HG03442 (cell line): ENCODE data around the gene SUN5.
"Not testable (repeated sequence)": the region's sequence is repeated elsewhere in the genome, so short reads cannot be mapped to it uniquely, and the experiment has no call there.

Experiments
- ATAC-seq: cut with Tn5 transposase; IDR thresholded peaks from one replicate; pipeline ENCODE4 v1.9.1; 2021; ENCODE audit warnings: mild to moderate bottlenecking, moderate library complexity; ENCODE audit not compliant: unreplicated experiment

The SUN5 gene

DNA sequence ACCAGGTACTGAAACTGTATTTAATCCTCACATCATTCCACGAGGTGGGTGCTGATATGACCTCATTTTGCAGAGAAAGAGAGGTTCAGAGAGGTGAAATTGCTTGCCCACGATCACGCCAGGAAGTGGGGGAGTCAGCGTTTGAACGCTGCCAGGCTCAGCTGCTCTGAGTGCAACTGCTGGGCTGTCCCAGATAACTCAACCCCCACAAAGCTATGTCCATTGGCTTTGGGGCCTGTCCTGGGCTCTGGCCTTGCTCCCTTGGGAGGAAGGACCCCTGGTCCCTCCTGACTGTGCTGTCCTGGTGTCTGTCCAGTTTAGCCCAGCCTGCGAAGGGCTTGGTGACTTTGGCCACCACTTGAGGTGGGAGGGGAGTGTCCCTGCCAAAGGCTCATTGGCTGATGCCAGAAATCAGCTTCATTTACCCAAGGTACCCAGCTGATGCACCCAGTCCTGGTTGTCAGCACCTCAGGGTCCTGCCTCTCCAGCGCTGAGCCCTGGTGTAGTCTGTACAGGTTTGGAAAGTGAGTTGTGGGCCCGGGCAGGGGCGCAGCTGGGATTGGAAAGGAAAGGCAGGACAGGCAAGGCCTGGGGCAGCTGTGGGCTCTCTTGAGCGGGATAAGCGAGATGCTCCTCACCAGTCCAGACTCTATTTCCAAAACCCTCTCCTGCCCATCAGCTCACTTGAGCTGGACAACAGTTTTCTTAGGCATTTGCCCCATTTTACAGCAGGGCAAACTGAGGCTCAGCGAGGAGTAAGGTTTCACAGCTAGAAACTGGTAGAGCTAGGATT, 38.5 kb downstream of the SUN5 start:
- ATAC-seq, result no peak

DNA sequence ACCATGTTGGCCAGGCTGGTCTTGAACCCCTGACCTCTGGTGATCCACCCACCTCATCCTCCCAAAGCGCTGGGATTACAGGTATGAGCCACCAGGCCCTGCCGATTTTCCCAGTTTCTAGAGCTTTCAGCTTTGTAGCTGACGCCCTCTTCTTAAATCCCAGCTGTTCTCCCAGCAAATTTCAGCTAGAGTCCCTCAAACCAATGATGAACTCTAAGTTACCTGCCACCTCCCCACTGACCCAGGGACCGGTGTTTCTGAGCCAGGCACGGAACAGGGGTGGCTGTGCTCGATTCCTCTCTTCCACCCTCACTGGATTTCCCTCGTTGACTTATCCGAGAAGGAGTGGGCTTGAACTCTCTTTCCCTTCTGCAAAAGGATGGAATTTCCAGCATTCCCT, 39.1 kb downstream of the SUN5 start:
- ATAC-seq, result no peak

- no peak for ATAC-seq
These were observed 39.7 kb downstream of the SUN5 start for GRCh38 chr20:32964575-32964974.

DNA sequence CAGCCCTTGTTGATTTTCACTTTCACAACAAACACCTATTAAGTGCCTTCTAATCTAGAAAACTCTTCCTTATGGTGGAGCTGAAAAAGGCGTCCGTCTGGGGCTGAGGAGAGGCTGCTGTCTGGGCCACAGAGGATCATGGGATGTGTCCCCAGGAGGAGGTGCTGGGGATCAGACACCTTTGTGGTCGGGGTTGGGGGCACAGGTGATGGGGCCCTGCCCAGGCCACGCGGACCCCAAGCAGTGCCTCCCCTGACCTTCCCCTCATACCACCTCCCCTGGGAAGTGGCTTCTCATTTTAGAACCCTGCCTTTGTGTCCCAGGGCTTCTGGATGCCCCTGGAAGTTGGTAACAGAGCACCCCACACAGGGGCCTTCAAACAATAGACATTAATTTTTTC, 41.1 kb downstream of the SUN5 start:
- no peak for ATAC-seq

GRCh38 chr20:32962646-32963045, 41.6 kb downstream of the SUN5 start:
- not testable (repeated sequence) for ATAC-seq

- no peak for ATAC-seq
These were observed 42.2 kb downstream of the SUN5 start for GRCh38 chr20:32962053-32962452.

GRCh38 chr20:32960849-32961731, 43.1 kb downstream of the SUN5 start:
- no peak for ATAC-seq

DNA sequence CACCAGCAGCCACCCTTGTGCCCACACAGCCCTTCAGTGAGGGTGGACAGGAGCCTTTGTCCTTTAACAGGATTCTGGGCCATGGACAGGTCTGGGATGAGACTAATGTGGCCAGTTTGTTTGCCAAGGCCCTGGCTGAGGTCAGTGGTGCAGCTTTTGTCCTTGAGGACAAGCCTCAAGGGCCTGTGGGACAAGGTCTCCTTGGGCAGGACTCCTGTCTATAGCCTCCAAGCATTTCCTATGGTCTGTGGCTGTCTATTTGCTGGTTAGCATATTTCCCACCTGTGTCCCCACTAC, 44.1 kb downstream of the SUN5 start:
- ATAC-seq, result no peak

GRCh38 chr20:32959351-32960221, 44.6 kb downstream of the SUN5 start:
- no peak for ATAC-seq

GRCh38 chr20:32958574-32958973, 45.7 kb downstream of the SUN5 start:
- ATAC-seq, result no peak

- no peak for ATAC-seq
These were observed 46.8 kb downstream of the SUN5 start for GRCh38 chr20:32957459-32957858.

DNA sequence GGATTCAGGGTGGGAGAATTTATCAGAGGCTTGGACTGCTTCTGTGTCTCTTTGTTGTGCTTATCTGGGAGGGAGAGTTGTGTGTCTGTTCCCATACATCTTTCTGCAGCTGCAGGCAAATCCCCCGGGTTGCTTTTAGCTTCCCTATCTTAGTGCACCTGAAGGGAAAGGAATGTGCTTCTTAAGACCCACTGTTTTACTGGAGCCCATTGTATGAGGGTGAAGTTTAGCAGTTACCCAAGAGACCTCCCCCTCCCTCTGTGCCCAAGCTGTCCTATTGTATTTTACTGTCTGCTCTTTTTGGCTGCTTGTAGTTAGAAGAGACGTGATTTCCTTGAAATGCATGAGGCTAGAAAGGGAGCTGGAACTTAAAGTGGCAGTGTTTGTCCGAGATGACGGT, 53.7 kb downstream of the SUN5 start:
- ATAC-seq, result not testable (repeated sequence)

- ATAC-seq, result no peak
These were observed 57.6 kb downstream of the SUN5 start for GRCh38 chr20:32946629-32947028.

DNA sequence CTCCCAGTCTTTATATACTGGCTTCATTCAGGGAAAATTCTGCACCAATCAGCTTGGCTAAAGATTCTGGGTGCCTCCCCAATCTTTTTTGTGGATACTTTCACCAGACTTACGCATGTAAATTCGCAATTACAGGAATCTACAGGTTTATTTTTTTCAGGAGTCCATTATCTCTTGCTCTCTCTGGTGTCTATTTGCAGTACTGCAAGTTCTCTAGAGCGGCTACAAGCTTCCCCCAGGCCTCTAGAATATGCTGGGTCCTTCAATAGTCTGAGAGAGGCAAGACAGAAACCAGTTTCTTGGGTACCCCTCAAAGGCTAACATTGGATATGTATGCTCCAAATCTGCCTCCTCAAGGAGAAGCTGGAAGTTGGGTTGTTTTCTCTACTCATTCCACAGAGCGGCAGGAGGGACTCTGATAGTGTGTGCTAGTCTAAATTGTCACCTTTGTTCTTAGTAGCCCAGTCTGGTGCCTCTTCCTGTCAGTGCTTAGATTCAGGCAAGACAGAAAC, 58.5 kb downstream of the SUN5 start:
- no peak for ATAC-seq

DNA sequence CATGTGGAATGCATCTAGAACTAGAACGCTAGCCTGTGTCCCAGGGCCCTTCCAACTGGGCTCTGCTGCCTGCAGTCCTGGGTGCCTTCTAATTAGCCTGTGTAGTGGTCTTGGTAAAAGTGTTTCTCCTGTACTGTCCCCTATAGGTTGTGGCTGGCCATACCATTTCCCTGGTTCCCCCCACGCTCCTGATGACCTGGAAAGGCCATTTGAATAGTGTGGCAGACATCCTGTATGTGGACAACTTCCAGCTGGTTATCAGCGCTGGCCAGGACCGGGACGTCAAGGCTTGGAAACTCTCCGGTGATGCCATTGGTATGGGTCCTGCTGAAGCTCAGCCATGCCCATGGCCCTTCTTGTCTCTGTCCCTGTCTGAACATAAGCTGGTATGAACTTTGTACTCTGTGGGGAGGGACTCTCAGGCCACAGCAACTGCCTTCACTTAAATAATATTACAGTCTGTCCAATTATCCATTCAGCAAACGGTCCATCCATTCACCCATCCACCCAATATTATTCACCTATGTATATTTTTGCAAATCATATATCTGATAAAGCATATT, 60.7 kb downstream of the SUN5 start:
- ATAC-seq, result no peak

- no peak for ATAC-seq
These were observed 62.9 kb downstream of the SUN5 start for GRCh38 chr20:32941155-32941885.

- no peak for ATAC-seq
These were observed 69.7 kb downstream of the SUN5 start for GRCh38 chr20:32934580-32934979.
